ENCODE measurements around the gene VWA3B.
A peak's percentile ranks its signal among the peaks of the same experiment; 100 is the strongest.
"Not testable (repeated sequence)": the region's sequence is repeated elsewhere in the genome, so short reads cannot be mapped to it uniquely, and the experiment has no call there.

The VWA3B gene

GRCh38 chr2:98297817-98298682 lies 211.1 kb downstream of the VWA3B start:
- no peak for DNase-seq (ENCODE audit: low spot score)

DNA sequence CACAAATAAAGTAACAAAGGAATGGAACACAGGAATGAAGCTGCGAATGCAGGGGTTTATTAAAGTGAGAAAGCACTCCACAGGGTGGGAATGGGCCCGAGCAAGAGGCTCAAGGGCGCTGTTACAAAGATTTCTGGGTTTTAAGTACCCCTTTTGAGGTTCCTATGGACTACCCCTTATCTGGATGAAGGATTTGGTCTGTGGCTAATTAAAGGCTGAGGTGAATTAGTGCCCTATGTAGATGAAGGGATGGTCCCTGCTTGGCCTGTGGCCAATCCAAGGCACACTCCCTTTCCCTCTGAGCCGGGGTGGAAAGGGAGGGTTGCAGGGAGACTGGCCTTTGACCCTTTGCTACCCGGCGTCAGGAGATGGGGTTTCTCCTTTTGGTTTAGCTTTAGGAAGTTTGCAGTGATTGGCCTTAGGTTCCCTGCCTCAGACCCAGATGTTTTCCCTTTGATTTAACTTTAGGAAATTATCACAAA lies 211.8 kb downstream of the VWA3B start:
- DNase-seq (ENCODE audit: low spot score) = no peak

- no peak for DNase-seq (ENCODE audit: low spot score)
Observed at GRCh38 chr2:98299211-98299905, 212.4 kb downstream of the VWA3B start.

- DNase-seq (ENCODE audit: low spot score) = no peak
Observed at GRCh38 chr2:98300141-98300874, 213.3 kb downstream of the VWA3B start.

- DNase-seq (ENCODE audit: low spot score) = no peak
Observed at GRCh38 chr2:98301469-98301868, 214.5 kb downstream of the VWA3B start.

DNA sequence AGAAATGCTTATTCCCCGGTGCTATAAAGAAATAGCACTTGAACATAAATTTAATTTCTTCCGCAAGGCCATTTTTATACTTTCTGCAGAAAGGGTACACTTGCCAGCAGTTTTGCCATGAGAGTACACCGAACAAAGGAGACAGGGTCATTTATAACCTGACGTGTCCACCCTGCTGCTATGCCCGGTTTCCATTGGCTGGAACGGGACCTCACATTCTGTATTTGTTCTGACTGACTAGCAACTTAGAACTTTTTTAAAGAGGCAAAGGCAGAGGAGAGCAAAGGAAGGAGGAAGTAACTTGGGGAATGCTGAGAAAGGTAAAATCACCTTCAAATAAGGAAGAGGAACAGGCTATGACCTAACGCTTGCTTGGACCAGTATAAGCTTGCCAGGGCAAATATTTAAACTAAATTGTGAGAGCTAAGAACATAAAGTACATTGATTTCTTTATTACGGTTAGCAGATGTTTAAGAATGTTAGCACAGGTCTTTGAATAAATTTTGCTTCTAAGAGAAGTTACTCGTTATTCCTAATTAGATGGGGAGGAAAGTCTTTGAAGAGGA lies 220.2 kb downstream of the VWA3B start:
- DNase-seq (ENCODE audit: low spot score) = peak; percentile 20

- DNase-seq (ENCODE audit: low spot score) = no peak
Observed at GRCh38 chr2:98308068-98308467, 221.1 kb downstream of the VWA3B start.

DNA sequence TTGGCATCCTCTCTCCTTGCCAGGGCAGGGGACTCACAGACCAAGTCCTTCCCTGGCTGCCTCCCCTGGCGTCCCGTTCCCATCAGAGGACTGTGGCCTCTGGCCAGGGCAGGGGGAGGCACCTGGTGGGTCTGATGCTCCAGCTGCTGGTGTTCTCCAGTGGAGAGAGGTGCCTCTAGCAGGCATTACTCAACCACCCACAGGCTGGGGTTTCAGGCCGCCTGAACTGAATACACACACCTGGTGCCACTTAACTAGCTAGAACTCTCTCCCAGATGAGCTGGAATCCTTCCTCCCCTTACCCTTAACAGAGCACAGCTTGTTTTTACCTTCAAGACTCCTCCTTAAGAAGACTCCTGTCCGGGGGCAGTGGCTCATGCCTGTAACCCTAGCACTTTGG lies 221.6 kb downstream of the VWA3B start:
- no peak for DNase-seq (ENCODE audit: low spot score)

DNA sequence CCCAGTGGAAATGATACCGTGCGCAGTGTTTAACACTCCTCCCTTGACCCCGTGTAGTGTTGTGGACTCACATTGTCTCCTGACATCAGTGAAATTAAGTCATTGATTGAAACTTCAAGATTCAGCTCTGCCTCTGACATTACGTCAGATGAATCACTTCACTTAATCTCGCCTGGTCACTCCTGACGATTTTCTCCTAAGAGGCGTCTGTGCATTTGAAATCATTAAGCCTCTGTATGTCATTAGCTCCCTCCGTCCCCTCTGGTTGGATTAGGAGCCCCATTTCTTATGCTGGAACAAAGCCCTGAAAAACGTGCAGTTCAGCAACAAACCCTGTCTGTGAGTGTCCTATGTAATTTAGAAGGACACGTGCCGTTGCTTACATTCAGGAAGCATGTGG lies 222.6 kb downstream of the VWA3B start:
- DNase-seq (ENCODE audit: low spot score) = no peak

DNA sequence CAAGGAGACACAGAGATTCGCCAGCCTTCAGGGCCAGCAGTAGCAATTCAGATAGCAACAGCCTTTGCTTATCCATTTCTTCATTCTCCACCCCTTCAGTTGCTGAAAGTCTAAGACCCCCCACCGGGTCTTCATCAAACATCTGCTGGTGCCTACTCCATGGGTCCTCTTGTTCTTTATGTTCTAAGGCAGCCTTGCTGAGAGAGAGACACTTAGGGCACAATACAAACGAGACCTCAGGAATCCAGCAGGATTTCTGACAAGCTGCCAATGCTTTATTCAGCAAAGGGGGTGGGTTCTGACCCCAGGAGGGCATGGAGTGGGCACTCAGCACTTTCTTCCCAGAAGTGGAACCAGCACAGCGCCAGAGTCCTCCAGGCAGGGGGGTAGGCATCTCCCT lies 223.0 kb downstream of the VWA3B start:
- DNase-seq (ENCODE audit: low spot score) = no peak

- DNase-seq (ENCODE audit: low spot score) = no peak
Observed at GRCh38 chr2:98311090-98311489, 224.1 kb downstream of the VWA3B start.

DNA sequence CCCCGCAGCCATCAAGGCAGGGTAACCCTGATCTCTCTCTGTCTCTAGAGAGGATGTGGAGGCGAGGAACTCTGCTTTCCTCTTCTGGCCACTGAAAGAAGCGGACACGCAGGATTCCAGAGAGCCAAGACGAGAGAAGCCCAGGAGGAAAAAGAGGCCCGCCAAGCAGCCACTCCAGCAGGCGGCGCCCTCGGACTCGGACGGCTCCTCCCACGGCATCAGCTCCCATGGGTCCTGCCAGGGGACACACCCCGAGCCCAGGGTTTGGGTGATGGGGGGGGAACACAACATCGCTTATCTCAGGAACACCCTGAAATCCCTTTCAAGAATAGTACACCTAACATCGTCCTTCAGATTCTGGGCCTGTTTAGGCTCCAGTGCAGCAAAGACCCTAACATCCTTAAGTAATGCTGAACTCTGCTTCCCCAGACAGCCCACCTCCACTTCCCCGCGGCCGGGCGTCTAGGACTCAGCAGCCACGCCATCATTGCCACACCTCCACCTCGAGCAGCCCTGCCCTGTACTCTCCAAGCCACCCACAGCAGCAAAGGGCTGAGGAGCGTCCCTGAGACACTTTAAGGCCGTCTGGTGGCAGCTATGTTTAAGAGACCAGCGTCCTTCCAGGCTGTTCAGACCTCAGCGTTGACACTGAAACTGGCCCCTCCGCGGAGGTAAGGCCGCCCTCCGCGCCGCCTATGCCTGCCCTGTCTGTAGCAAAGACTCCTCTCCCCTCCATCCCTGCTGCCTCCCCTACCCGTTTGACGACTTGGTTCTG lies 225.0 kb downstream of the VWA3B start:
- DNase-seq (ENCODE audit: low spot score) = no peak

DNA sequence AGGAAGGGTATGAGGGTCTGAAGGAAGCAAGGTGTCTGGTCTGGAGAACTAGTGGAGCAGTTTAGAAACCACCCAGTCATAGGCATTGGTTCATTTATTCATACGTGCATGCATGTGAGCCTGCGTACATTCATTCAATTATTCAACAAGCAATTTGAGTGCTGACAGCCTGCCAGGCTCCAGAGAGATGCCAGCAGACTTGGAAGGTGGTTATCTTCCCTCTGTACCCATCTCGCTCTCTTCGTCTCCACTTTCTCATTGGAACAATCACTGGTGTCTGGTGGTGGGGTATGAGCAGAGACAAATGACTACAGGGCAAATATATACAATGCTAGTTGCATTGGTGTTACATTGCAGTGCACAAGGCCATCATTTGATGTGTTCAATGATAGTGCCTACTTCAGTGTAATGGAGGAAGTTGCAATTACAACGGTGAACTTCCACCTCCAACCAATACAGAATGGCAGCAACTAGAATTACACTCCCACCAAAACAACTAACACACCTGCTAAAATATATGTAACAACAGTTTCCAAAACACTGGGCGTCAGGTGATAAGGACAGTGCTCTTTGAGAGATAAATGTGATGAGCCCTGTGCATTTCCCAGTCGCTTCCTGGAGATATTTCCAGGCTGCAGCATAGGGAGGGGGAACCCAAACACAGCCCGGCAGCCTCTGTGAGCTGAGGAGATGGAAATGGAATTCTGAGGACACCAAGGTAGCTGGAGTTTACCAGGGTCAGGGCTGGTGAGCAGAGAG lies 226.7 kb downstream of the VWA3B start:
- DNase-seq (ENCODE audit: low spot score) = no peak

- DNase-seq (ENCODE audit: low spot score) = no peak
Observed at GRCh38 chr2:98314251-98314650, 227.3 kb downstream of the VWA3B start.

GRCh38 chr2:98315957-98316356 lies 229.0 kb downstream of the VWA3B start:
- DNase-seq (ENCODE audit: low spot score) = no peak

DNA sequence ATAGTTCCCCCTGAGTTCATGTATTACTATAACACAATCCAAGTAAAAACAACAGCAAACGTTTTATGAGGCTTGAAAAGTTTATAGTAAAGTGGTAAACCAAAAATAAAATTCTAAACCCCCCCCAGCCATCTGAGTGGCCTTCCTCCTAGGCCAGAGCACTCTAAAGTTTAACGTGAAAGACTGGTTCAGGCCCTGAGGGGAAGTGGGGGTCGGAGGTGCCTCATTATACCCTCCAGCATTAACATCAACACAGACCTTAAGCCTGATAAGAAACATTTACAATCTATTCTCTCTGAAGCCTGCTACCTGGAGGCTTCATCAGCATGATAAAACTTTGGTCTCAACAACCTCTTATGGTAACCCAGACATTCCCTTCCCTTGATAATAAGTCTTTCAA lies 230.2 kb downstream of the VWA3B start:
- DNase-seq (ENCODE audit: low spot score) = no peak

DNA sequence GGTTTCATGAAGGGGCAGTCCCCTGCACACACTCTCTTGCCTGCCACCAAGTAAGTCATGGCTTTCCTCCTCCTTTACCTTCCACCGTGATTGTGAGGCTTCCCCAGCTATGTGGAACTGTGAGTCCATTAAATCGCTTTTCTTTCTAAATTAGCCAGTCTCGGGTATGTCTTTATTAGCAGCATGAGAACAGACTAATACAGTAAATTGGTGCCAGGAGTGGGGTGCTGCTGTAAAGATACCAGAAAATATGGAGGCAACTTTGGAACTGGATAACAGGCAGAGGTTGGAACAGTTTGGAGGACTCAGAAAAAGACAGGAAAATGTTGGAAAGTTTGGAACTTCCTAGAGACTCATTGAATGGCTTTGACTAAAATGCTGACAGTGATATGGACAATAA lies 233.2 kb downstream of the VWA3B start:
- DNase-seq (ENCODE audit: low spot score) = not testable (repeated sequence)

DNA sequence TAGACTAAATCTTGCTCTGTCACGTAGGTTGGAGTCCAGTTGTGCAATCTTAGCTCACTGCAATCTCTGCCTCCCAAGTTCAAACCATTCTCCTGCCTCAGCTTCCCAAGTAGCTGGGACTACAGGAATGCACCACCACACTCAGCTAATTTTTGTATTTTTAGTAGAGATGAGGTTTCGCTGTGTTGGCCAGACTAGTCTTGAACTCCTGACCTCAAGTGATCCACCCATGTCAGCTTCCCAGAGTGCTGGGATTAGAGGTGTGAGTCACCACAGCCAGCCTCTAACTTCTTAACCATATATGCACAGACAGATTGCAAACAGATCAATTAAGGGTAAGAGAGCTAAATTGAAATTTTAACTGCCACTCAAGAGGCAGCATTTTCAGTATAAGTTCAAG lies 237.2 kb downstream of the VWA3B start:
- DNase-seq (ENCODE audit: low spot score) = peak; percentile 12

- no peak for DNase-seq (ENCODE audit: low spot score)
Observed at GRCh38 chr2:98327776-98328175, 240.8 kb downstream of the VWA3B start.

DNA sequence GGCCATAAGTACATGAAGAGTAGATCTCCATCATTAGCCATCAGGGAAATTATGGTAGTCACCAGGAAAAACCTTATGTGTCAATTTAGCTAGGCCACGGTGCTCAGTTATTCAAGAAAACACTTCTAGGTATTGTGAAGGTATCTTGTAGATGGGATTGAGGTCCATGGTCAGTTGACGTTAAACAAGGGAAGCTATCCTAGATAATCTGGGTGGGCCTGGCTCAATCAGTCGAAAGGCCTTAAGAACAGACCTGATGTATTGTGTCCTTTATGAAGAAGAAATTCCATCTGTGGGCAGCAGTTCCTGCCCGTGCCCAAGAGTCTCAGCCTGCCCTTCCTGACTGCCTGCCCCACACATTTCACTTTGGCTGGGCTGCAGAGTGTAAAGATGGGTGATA lies 242.6 kb downstream of the VWA3B start:
- DNase-seq (ENCODE audit: low spot score) = no peak

DNA sequence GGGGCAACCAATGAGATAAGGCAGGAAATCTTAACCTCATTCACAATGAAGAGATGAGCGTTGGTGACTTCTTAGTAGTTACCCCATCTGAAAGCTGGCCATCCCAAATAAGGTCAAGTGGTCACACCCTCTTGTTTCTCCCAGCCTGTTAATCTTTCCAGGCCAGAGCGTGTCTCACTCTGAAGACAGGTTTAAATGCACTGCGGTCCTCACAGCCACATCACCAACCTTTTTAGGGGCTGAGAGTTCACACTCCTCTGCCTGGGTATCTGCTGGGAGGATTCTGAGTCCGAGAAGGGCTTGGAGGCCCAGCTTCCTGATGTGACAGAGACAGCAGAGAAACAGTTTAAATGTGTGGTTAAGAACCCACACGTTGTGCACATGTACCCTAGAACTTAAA lies 246.0 kb downstream of the VWA3B start:
- DNase-seq (ENCODE audit: low spot score) = no peak
